GM12878 (cell line): ENCODE data around the gene AGRN.

ENCODE experiments used
- BHLHE40 ChIP-seq, 2 experiments: fragments of 450-650 bp in 1 of 2; IDR thresholded peaks; 2 replicates each; pipeline ENCODE4 v1.6.1; 2011 to 2017; ENCODE audit warnings: low read depth in 2 of 2, borderline replicate concordance in 1 of 2, improper control_type of control experiment in 1 of 2, low read length in 1 of 2, mild to moderate bottlenecking in 1 of 2
- EZH2 ChIP-seq: IDR thresholded peaks from 2 replicates; pipeline ENCODE4 v1.6.1; 2012; ENCODE audit warnings: low read depth, mild to moderate bottlenecking, control low read depth, inconsistent platforms, low read length, borderline replicate concordance; ENCODE audit not compliant: control insufficient read depth
- HDAC2 ChIP-seq: fragments of 200-600 bp; sonication (generic); IDR thresholded peaks from 2 replicates; pipeline ENCODE4 v1.6.1; 2017
- KLF5 ChIP-seq: fragments of 450-650 bp; IDR thresholded peaks from 2 replicates; pipeline ENCODE4 v1.6.1; 2014; ENCODE audit warnings: mild to moderate bottlenecking; ENCODE audit not compliant: partially characterized antibody
- POLR2AphosphoS5 ChIP-seq: IDR thresholded peaks from 2 replicates; pipeline ENCODE4 v1.6.1; 2011; ENCODE audit warnings: mild to moderate bottlenecking, low read length, inconsistent platforms
- REST ChIP-seq: IDR thresholded peaks from 2 replicates; pipeline ENCODE4 v1.6.1; 2012; ENCODE audit warnings: mild to moderate bottlenecking, low read depth, low read length
- TAF1 ChIP-seq: IDR thresholded peaks from 2 replicates; pipeline ENCODE4 v1.6.1; 2011; ENCODE audit warnings: mild to moderate bottlenecking, low read depth, low read length, borderline replicate concordance
- YBX1 ChIP-seq: fragments of 450-650 bp; IDR thresholded peaks from 2 replicates; pipeline ENCODE4 v1.6.1; 2016; ENCODE audit warnings: antibody characterized with exemption
- TF ChIP-seq, protein P1 (sequence below), 3 experiments: IDR thresholded peaks in 2 of 3; conservative IDR thresholded peaks in 1 of 3; 2 replicates each; pipeline ENCODE4 v1.5.1; 2011; ENCODE audit warnings: low read depth in 3 of 3, low read length in 3 of 3, mild to moderate bottlenecking in 3 of 3, control low read depth in 2 of 3, moderate library complexity in 2 of 3, inconsistent platforms in 1 of 3, mixed read lengths in 1 of 3; ENCODE audit not compliant: control insufficient read depth in 2 of 3, insufficient read depth in 1 of 3; ENCODE audit errors: extremely low read depth in 1 of 3
- TF ChIP-seq, protein P2 (sequence below): fragments of 450-650 bp; formaldehyde crosslinking; IDR thresholded peaks from 2 replicates; pipeline ENCODE4 v1.4.0; 2022; ENCODE audit warnings: mild to moderate bottlenecking, moderate library complexity
- TF ChIP-seq, protein P3 (sequence below): IDR thresholded peaks from 2 replicates; pipeline ENCODE4 v1.6.1; 2012; ENCODE audit warnings: low read depth, low read length, improper control_type of control experiment

DNA sequence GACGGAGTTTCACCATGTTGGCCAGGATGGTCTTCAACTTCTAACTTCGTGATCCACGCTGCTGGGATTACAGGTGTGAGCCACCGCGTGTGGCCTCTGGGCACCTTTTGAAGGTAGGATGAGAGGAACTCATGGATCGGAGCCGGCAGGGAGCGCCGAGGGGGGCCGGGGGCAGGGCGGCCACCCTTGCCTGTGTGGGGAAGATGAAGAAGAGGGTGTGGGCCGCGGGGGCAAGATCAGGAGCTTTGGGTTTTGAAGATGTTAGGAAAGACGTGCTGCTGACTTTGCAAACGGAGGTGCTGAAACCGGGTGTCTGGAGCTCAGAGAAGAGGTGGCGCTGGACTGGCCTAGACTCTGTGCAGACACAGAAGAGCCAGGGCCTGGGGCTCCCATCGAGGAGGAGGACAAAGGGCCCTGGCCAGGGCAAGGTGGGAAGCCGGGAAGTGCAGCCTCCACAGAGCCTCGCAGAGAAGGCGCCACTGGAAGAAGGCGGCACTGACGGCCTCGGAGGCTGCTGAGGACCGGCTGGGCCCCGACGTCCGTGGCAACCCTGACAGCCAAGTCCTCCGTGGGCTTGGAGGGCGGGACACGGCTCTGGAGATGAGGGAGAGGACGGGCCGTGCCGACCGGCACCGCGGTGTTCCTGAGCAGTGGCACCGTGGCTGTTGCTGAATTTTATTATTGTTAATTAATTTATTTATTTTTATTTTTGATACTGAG, 40.5 kb downstream of the AGRN start:
- TF ChIP-seq, protein P1, sequence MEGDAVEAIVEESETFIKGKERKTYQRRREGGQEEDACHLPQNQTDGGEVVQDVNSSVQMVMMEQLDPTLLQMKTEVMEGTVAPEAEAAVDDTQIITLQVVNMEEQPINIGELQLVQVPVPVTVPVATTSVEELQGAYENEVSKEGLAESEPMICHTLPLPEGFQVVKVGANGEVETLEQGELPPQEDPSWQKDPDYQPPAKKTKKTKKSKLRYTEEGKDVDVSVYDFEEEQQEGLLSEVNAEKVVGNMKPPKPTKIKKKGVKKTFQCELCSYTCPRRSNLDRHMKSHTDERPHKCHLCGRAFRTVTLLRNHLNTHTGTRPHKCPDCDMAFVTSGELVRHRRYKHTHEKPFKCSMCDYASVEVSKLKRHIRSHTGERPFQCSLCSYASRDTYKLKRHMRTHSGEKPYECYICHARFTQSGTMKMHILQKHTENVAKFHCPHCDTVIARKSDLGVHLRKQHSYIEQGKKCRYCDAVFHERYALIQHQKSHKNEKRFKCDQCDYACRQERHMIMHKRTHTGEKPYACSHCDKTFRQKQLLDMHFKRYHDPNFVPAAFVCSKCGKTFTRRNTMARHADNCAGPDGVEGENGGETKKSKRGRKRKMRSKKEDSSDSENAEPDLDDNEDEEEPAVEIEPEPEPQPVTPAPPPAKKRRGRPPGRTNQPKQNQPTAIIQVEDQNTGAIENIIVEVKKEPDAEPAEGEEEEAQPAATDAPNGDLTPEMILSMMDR (IDR thresholded peaks at IDR 0.05 in 2 of 3, conservative IDR thresholded peaks at IDR 0.05 in 1 of 3; ENCODE audit: control insufficient read depth in 2 of 3, extremely low read depth in 1 of 3, insufficient read depth in 1 of 3, low read depth in 3 of 3, low read length in 3 of 3): no peak
- TF ChIP-seq KLF5 (no peak), TAF1 (no peak), EZH2 (no peak), BHLHE40 (IDR thresholded peaks at IDR 0.05; ENCODE audit: borderline replicate concordance in 1 of 2, low read depth in 2 of 2, low read length in 1 of 2) (no peak), REST (no peak), YBX1 (no peak), POLR2AphosphoS5 (no peak), HDAC2 (no peak)
- TF ChIP-seq, protein P2, sequence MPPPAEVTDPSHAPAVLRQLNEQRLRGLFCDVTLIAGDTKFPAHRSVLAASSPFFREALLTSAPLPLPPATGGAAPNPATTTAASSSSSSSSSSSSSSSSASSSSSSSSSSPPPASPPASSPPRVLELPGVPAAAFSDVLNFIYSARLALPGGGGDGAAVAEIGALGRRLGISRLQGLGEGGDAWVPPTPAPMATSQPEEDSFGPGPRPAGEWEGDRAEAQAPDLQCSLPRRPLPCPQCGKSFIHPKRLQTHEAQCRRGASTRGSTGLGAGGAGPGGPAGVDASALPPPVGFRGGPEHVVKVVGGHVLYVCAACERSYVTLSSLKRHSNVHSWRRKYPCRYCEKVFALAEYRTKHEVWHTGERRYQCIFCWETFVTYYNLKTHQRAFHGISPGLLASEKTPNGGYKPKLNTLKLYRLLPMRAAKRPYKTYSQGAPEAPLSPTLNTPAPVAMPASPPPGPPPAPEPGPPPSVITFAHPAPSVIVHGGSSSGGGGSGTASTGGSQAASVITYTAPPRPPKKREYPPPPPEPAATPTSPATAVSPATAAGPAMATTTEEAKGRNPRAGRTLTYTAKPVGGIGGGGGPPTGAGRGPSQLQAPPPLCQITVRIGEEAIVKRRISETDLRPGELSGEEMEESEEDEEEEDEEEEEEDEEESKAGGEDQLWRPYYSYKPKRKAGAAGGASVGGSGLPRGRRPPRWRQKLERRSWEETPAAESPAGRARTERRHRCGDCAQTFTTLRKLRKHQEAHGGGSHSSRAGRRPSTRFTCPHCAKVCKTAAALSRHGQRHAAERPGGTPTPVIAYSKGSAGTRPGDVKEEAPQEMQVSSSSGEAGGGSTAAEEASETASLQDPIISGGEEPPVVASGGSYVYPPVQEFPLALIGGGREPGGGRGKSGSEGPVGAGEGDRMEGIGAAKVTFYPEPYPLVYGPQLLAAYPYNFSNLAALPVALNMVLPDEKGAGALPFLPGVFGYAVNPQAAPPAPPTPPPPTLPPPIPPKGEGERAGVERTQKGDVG (CRISPR knock-in tag): no peak
- TF ChIP-seq, protein P3, sequence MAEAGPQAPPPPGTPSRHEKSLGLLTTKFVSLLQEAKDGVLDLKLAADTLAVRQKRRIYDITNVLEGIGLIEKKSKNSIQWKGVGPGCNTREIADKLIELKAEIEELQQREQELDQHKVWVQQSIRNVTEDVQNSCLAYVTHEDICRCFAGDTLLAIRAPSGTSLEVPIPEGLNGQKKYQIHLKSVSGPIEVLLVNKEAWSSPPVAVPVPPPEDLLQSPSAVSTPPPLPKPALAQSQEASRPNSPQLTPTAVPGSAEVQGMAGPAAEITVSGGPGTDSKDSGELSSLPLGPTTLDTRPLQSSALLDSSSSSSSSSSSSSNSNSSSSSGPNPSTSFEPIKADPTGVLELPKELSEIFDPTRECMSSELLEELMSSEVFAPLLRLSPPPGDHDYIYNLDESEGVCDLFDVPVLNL: no peak
